Stimulated activated naive B cell treated with anti-CD40 and anti-IgM and Interleukin-4, amounts not matched to agents 10 μg/mL and 1 μg/mL and 100 μg/mL, for 72 hours (primary cell): Measurements from ENCODE around the gene THBS3.
"Not testable (repeated sequence)": the region's sequence is repeated elsewhere in the genome, so short reads cannot be mapped to it uniquely, and the experiment has no call there.

Source experiments
- ATAC-seq, 2 donors: fragments of 150-1000 bp; cut with Tn5 transposase; replicated peaks; 2 replicates each; pipeline ENCODE4 v1.10.0; 2021; ENCODE audit warnings: moderate library complexity in 1 of 2
- DNase-seq: peaks from one replicate; pipeline ENCODE4 v3.0.0; 2021
- H3K27ac Mint-ChIP-seq: one replicate; pipeline ENCODE4 v1.8.0; 2022; ENCODE audit warnings: mild to moderate bottlenecking, mixed read lengths
- H3K27me3 Mint-ChIP-seq, 2 donors: one replicate each; pipeline ENCODE4 v1.8.0; 2022; ENCODE audit warnings: mixed read lengths in 2 of 2
- H3K36me3 Mint-ChIP-seq, 2 donors: one replicate each; pipeline ENCODE4 v1.8.0; 2022; ENCODE audit warnings: mixed read lengths in 2 of 2, mild to moderate bottlenecking in 1 of 2
- H3K4me1 Mint-ChIP-seq, 2 donors: one replicate each; pipeline ENCODE4 v1.8.0; 2022; ENCODE audit warnings: mixed read lengths in 2 of 2, mild to moderate bottlenecking in 1 of 2
- H3K4me3 Mint-ChIP-seq, 2 donors: one replicate each; pipeline ENCODE4 v1.8.0; 2022; ENCODE audit warnings: mild to moderate bottlenecking in 2 of 2, mixed read lengths in 2 of 2, moderate library complexity in 1 of 2
- H3K9me3 Mint-ChIP-seq, 2 donors: one replicate each; pipeline ENCODE4 v1.8.0; 2022; ENCODE audit warnings: mixed read lengths in 2 of 2, mild to moderate bottlenecking in 1 of 2

The THBS3 gene

GRCh38 chr1:155245163-155245524 lies 37.4 kb upstream of the THBS3 start:
- no peaks in the 10 kb centered on the region for H3K9me3 Mint-ChIP-seq
- DNase-seq, result no peak
- H3K36me3 Mint-ChIP-seq, result peaks cover 2 to 22% of the 10 kb centered on the region in 2 donors
- peak overlapping the region; percentile 82 to 84 for H3K4me3 Mint-ChIP-seq
- no peaks in the 10 kb centered on the region for H3K27me3 Mint-ChIP-seq
- no peak for ATAC-seq
- H3K4me1 Mint-ChIP-seq, result peaks cover 31 to 39% of the 10 kb centered on the region in 2 donors
- H3K27ac Mint-ChIP-seq, result peak overlapping the region; percentile 84

GRCh38 chr1:155244368-155245162 lies 36.9 kb upstream of the THBS3 start:
- DNase-seq, result peak; percentile 93

GRCh38 chr1:155242805-155243358 lies 35.2 kb upstream of the THBS3 start:
- Mint-ChIP-seq H3K27me3 (no peaks in the 10 kb centered on the region), H3K4me3 (peak overlapping the region; percentile 82 to 84), H3K27ac (peak overlapping the region; percentile 6), H3K4me1 (peaks cover 29 to 44% of the 10 kb centered on the region in 2 donors), H3K36me3 (peaks cover 10 to 31% of the 10 kb centered on the region in 2 donors), H3K9me3 (no peaks in the 10 kb centered on the region)
- DNase-seq, result no peak
- no peak for ATAC-seq

More at GRCh38 chr1:155244368-155245162, 36.9 kb upstream of the THBS3 start:
- peak; percentile 91 to 94 for ATAC-seq
- H3K27me3 Mint-ChIP-seq, result no peaks in the 10 kb centered on the region
- peak overlapping the region; percentile 82 to 84 for H3K4me3 Mint-ChIP-seq
- peaks cover 29 to 38% of the 10 kb centered on the region in 2 donors for H3K4me1 Mint-ChIP-seq
- peak overlapping the region; percentile 84 for H3K27ac Mint-ChIP-seq
- H3K9me3 Mint-ChIP-seq, result no peaks in the 10 kb centered on the region
- peaks cover 2 to 22% of the 10 kb centered on the region in 2 donors for H3K36me3 Mint-ChIP-seq

GRCh38 chr1:155241841-155242264 lies 34.2 kb upstream of the THBS3 start:
- Mint-ChIP-seq H3K9me3 (no peaks in the 10 kb centered on the region), H3K4me3 (no peak overlapping the region), H3K4me1 (peaks cover 29 to 44% of the 10 kb centered on the region in 2 donors), H3K36me3 (peaks cover 12 to 35% of the 10 kb centered on the region in 2 donors), H3K27ac (no peak overlapping the region), H3K27me3 (no peaks in the 10 kb centered on the region)
- DNase-seq (no peak), ATAC-seq (no peak)

GRCh38 chr1:155241069-155241679 lies 33.5 kb upstream of the THBS3 start:
- H3K27me3 Mint-ChIP-seq, result no peaks in the 10 kb centered on the region
- ATAC-seq, result peak; percentile 44 to 48
- H3K27ac Mint-ChIP-seq, result peak overlapping the region; percentile 79
- H3K4me3 Mint-ChIP-seq, result peak overlapping the region; percentile 83 to 85
- peaks cover 15 to 37% of the 10 kb centered on the region in 2 donors for H3K36me3 Mint-ChIP-seq
- DNase-seq, result peak; percentile 52
- no peaks in the 10 kb centered on the region for H3K9me3 Mint-ChIP-seq
- peaks cover 27 to 44% of the 10 kb centered on the region in 2 donors for H3K4me1 Mint-ChIP-seq

- Mint-ChIP-seq H3K27me3 (no peaks in the 10 kb centered on the region), H3K27ac (no peak overlapping the region), H3K9me3 (no peaks in the 10 kb centered on the region), H3K4me3 (no peak overlapping the region), H3K4me1 (peaks cover 9 to 21% of the 10 kb centered on the region in 2 donors), H3K36me3 (peaks cover 22 to 37% of the 10 kb centered on the region in 2 donors)
- DNase-seq (no peak), ATAC-seq (no peak)
These were observed 28.8 kb upstream of the THBS3 start for GRCh38 chr1:155236451-155236850.

GRCh38 chr1:155235375-155235774 lies 27.7 kb upstream of the THBS3 start:
- peaks cover 22 to 32% of the 10 kb centered on the region in 2 donors for H3K36me3 Mint-ChIP-seq
- not testable (repeated sequence) for ATAC-seq, DNase-seq, H3K4me1 Mint-ChIP-seq, H3K4me3 Mint-ChIP-seq, H3K27ac Mint-ChIP-seq, H3K27me3 Mint-ChIP-seq, H3K9me3 Mint-ChIP-seq

GRCh38 chr1:155233502-155233901 lies 25.8 kb upstream of the THBS3 start:
- H3K27me3 Mint-ChIP-seq, H3K4me3 Mint-ChIP-seq, H3K9me3 Mint-ChIP-seq, H3K27ac Mint-ChIP-seq, H3K4me1 Mint-ChIP-seq, ATAC-seq, DNase-seq: not testable (repeated sequence)
- H3K36me3 Mint-ChIP-seq, result peaks cover 14 to 26% of the 10 kb centered on the region in 2 donors

GRCh38 chr1:155232001-155232978 lies 24.6 kb upstream of the THBS3 start:
- peak overlapping the region; percentile 37 for H3K27ac Mint-ChIP-seq
- not testable (repeated sequence) for ATAC-seq, DNase-seq, H3K4me3 Mint-ChIP-seq, H3K4me1 Mint-ChIP-seq, H3K27me3 Mint-ChIP-seq, H3K9me3 Mint-ChIP-seq
- H3K36me3 Mint-ChIP-seq, result peaks cover 10 to 18% of the 10 kb centered on the region in 2 donors

- H3K9me3 Mint-ChIP-seq, H3K27ac Mint-ChIP-seq, H3K4me1 Mint-ChIP-seq, H3K4me3 Mint-ChIP-seq, H3K27me3 Mint-ChIP-seq, DNase-seq, ATAC-seq: not testable (repeated sequence)
- peaks cover 9 to 12% of the 10 kb centered on the region in 2 donors for H3K36me3 Mint-ChIP-seq
These were observed 23.6 kb upstream of the THBS3 start for GRCh38 chr1:155231302-155231701.

GRCh38 chr1:155228096-155228427 lies 20.4 kb upstream of the THBS3 start:
- no peak for ATAC-seq
- Mint-ChIP-seq H3K4me3 (peak overlapping the region; percentile 84 to 89), H3K36me3 (peaks cover 0 to 3% of the 10 kb centered on the region in 2 donors), H3K9me3 (no peaks in the 10 kb centered on the region), H3K27ac (peak overlapping the region; percentile 95), H3K27me3 (no peaks in the 10 kb centered on the region), H3K4me1 (peaks cover 26 to 37% of the 10 kb centered on the region in 2 donors)
- no peak for DNase-seq

- Mint-ChIP-seq H3K9me3 (no peaks in the 10 kb centered on the region), H3K27ac (peak overlapping the region; percentile 95), H3K36me3 (peaks cover 0 to 3% of the 10 kb centered on the region in 2 donors), H3K27me3 (no peaks in the 10 kb centered on the region), H3K4me1 (peaks cover 29 to 41% of the 10 kb centered on the region in 2 donors), H3K4me3 (peak overlapping the region; percentile 84 to 89)
- DNase-seq, result peak; percentile 96
- ATAC-seq, result peak; percentile 91 to 95
These were observed 19.8 kb upstream of the THBS3 start for GRCh38 chr1:155227261-155228095.

GRCh38 chr1:155226910-155227260 lies 19.2 kb upstream of the THBS3 start:
- no peaks in the 10 kb centered on the region for H3K9me3 Mint-ChIP-seq
- ATAC-seq, result peak; percentile 50 to 57

More at GRCh38 chr1:155226910-155227260, 19.2 kb upstream of the THBS3 start:
- peaks cover 31 to 41% of the 10 kb centered on the region in 2 donors for H3K4me1 Mint-ChIP-seq
- H3K4me3 Mint-ChIP-seq, result peak overlapping the region; percentile 84 to 89
- peaks cover 0 to 3% of the 10 kb centered on the region in 2 donors for H3K36me3 Mint-ChIP-seq
- DNase-seq, result no peak
- H3K27me3 Mint-ChIP-seq, result no peaks in the 10 kb centered on the region
- H3K27ac Mint-ChIP-seq, result peak overlapping the region; percentile 95
